H9 (cell line): Measurements from ENCODE around the gene ZMIZ1. TPM values are rescaled to one million over a fixed set of nuclear protein-coding genes. Genes with fewer than 3 reads are reported as not detected.

ENCODE experiments used
- DNase-seq: peaks from one replicate; pipeline ENCODE4 v3.0.0-alpha.2; 2017
- H2AFZ ChIP-seq: one replicate; pipeline ENCODE4 v1.6.1; 2013; ENCODE audit warnings: mild to moderate bottlenecking, low read length, control low read depth, moderate library complexity
- H2AK5ac ChIP-seq: 2 replicates; pipeline ENCODE4 v1.6.1; 2013; ENCODE audit warnings: low read length, control low read depth, mixed read lengths; ENCODE audit not compliant: insufficient read length
- H2BK120ac ChIP-seq: one replicate; pipeline ENCODE4 v1.6.1; 2013; ENCODE audit warnings: low read depth, mild to moderate bottlenecking, low read length, control low read depth, inconsistent platforms; ENCODE audit not compliant: poor library complexity, severe bottlenecking
- H2BK12ac ChIP-seq: 2 replicates; pipeline ENCODE4 v1.6.1; 2013; ENCODE audit warnings: low read length, control low read depth, mixed read lengths, low read depth; ENCODE audit not compliant: insufficient read length
- H2BK15ac ChIP-seq: 2 replicates; pipeline ENCODE4 v1.6.1; 2013; ENCODE audit warnings: low read depth, low read length, control low read depth
- H2BK20ac ChIP-seq: one replicate; pipeline ENCODE4 v1.6.1; 2013; ENCODE audit warnings: low read depth, mild to moderate bottlenecking, low read length, control low read depth, inconsistent platforms; ENCODE audit not compliant: poor library complexity, severe bottlenecking
- H2BK5ac ChIP-seq: 2 replicates; pipeline ENCODE4 v1.6.1; 2013; ENCODE audit warnings: low read length, control low read depth, mixed read lengths; ENCODE audit not compliant: insufficient read length
- H3K14ac ChIP-seq: 2 replicates; pipeline ENCODE4 v1.6.1; 2013; ENCODE audit warnings: low read length, control low read depth; ENCODE audit not compliant: insufficient read depth
- H3K18ac ChIP-seq: 2 replicates; pipeline ENCODE4 v1.6.1; 2013; ENCODE audit warnings: low read depth, mild to moderate bottlenecking, mixed read lengths, low read length, control low read depth; ENCODE audit not compliant: insufficient read length
- H3K23ac ChIP-seq: 2 replicates; pipeline ENCODE4 v1.6.1; 2013; ENCODE audit warnings: low read length, control low read depth, mixed read lengths, low read depth; ENCODE audit not compliant: insufficient read length
- H3K23me2 ChIP-seq: 2 replicates; pipeline ENCODE4 v1.6.1; 2013; ENCODE audit warnings: low read depth, mild to moderate bottlenecking, mixed read lengths, low read length, control low read depth; ENCODE audit not compliant: insufficient read length, poor library complexity, severe bottlenecking
- H3K27ac ChIP-seq: 2 replicates; pipeline ENCODE4 v1.5.1; 2013; ENCODE audit warnings: low read length, control low read depth, mixed read lengths, low read depth; ENCODE audit not compliant: insufficient read length
- H3K27me3 ChIP-seq: 2 replicates; pipeline ENCODE4 v1.6.1; 2013; ENCODE audit warnings: low read length, control low read depth, inconsistent platforms; ENCODE audit not compliant: insufficient read depth
- H3K4ac ChIP-seq: 2 replicates; pipeline ENCODE4 v1.6.1; 2013; ENCODE audit warnings: low read depth, mild to moderate bottlenecking, control low read depth, inconsistent platforms, low read length, moderate library complexity
- H3K4me1 ChIP-seq: 2 replicates; pipeline ENCODE4 v1.6.1; 2013; ENCODE audit warnings: low read length, control low read depth, inconsistent platforms; ENCODE audit not compliant: insufficient read depth
- H3K4me2 ChIP-seq: 2 replicates; pipeline ENCODE4 v1.6.1; 2013; ENCODE audit warnings: low read length, control low read depth, mixed read lengths; ENCODE audit not compliant: insufficient read length, insufficient read depth
- H3K56ac ChIP-seq: 2 replicates; pipeline ENCODE4 v1.6.1; 2013; ENCODE audit warnings: low read depth, mild to moderate bottlenecking, mixed read lengths, low read length, control low read depth; ENCODE audit not compliant: insufficient read length
- H3K79me1 ChIP-seq: 2 replicates; pipeline ENCODE4 v1.6.1; 2013; ENCODE audit warnings: low read depth, mild to moderate bottlenecking, moderate library complexity, low read length, control low read depth, inconsistent platforms; ENCODE audit not compliant: insufficient read depth, poor library complexity, severe bottlenecking
- H3K79me2 ChIP-seq: 2 replicates; pipeline ENCODE4 v1.6.1; 2013; ENCODE audit warnings: low read length, control low read depth, inconsistent platforms; ENCODE audit not compliant: insufficient read depth
- H3K9ac ChIP-seq: 2 replicates; pipeline ENCODE4 v1.6.1; 2013; ENCODE audit warnings: low read length, control low read depth, mixed read lengths; ENCODE audit not compliant: insufficient read length; ENCODE audit errors: extremely low read depth
- H3K9me3 ChIP-seq: one replicate; pipeline ENCODE4 v1.6.1; 2013; ENCODE audit warnings: low read depth, low read length, inconsistent platforms; ENCODE audit not compliant: control insufficient read depth
- H3T11ph ChIP-seq: one replicate; pipeline ENCODE4 v1.6.1; 2013; ENCODE audit warnings: mild to moderate bottlenecking, low read length, control low read depth, inconsistent platforms
- H4K20me1 ChIP-seq: one replicate; pipeline ENCODE4 v1.6.1; 2013; ENCODE audit not compliant: control insufficient read depth, insufficient read length, insufficient read depth
- H4K5ac ChIP-seq: 2 replicates; pipeline ENCODE4 v1.6.1; 2013; ENCODE audit warnings: low read depth, mild to moderate bottlenecking, mixed read lengths, low read length, control low read depth; ENCODE audit not compliant: insufficient read length
- H4K8ac ChIP-seq: replicated peaks from 2 replicates; pipeline ENCODE4 v1.6.1; 2013; ENCODE audit warnings: low read length, control low read depth, mixed read lengths, low read depth; ENCODE audit not compliant: insufficient read length
- H4K91ac ChIP-seq: 2 replicates; pipeline ENCODE4 v1.6.1; 2013; ENCODE audit warnings: low read depth, mild to moderate bottlenecking, moderate library complexity, mixed read lengths, low read length, control low read depth; ENCODE audit not compliant: insufficient read length
- H3K27ac Mint-ChIP-seq, 3 experiments: 2 replicates in 2 of 3; 3 replicates in 1 of 3; pipeline ENCODE4 v1.8.0; 2020 to 2021; ENCODE audit warnings: mixed read lengths in 3 of 3, mild to moderate bottlenecking in 1 of 3, moderate library complexity in 1 of 3
- H3K27me3 Mint-ChIP-seq: 2 replicates; pipeline ENCODE4 v1.8.0; 2021; ENCODE audit warnings: low read depth, mild to moderate bottlenecking, moderate library complexity, mixed read lengths
- H3K36me3 Mint-ChIP-seq, 3 experiments: 2 replicates in 2 of 3; 3 replicates in 1 of 3; pipeline ENCODE4 v1.8.0; 2020 to 2021; ENCODE audit warnings: low read depth in 3 of 3, mixed read lengths in 3 of 3; ENCODE audit not compliant: insufficient read depth in 1 of 3
- H3K4me1 Mint-ChIP-seq, 2 experiments: 2 replicates each; pipeline ENCODE4 v1.8.0; 2020; ENCODE audit warnings: mixed read lengths in 2 of 2
- H3K4me3 Mint-ChIP-seq, 2 experiments: 2 replicates in 1 of 2; 3 replicates in 1 of 2; pipeline ENCODE4 v1.8.0; 2020 to 2021; ENCODE audit warnings: mild to moderate bottlenecking in 2 of 2, mixed read lengths in 2 of 2, moderate library complexity in 1 of 2
- H3K9me3 Mint-ChIP-seq, 2 experiments: 2 replicates in 1 of 2; 3 replicates in 1 of 2; pipeline ENCODE4 v1.8.0; 2020; ENCODE audit warnings: mild to moderate bottlenecking in 2 of 2, mixed read lengths in 2 of 2, moderate library complexity in 1 of 2
- WGBS: extraction: QIAGEN DNeasy Blood & Tissue Kit; methylation state at CpG from one replicate; pipeline ENCODE4 v1.1.7; 2013; ENCODE audit warnings: missing lambda C conversion rate, low lambda C conversion rate, mixed read lengths; ENCODE audit not compliant: insufficient read length; ENCODE audit errors: extremely low coverage; 5-methylcytosine and 5-hydroxymethylcytosine counted together
- total RNA-seq: library from RNA; stranded (reverse); gene quantifications from 2 replicates; pipeline ENCODE4 v1.2.1, GENCODE V29; 2021
- TF ChIP-seq, protein P1 (sequence below): fragments of 200-600 bp; sonication (generic); conservative IDR thresholded peaks from 3 replicates; pipeline ENCODE4 v1.8.0; 2021; ENCODE audit warnings: antibody characterized with exemption, mild to moderate bottlenecking

The ZMIZ1 gene
- total RNA-seq, 1 experiment from 2014 or later, result 36.9 TPM

DNA sequence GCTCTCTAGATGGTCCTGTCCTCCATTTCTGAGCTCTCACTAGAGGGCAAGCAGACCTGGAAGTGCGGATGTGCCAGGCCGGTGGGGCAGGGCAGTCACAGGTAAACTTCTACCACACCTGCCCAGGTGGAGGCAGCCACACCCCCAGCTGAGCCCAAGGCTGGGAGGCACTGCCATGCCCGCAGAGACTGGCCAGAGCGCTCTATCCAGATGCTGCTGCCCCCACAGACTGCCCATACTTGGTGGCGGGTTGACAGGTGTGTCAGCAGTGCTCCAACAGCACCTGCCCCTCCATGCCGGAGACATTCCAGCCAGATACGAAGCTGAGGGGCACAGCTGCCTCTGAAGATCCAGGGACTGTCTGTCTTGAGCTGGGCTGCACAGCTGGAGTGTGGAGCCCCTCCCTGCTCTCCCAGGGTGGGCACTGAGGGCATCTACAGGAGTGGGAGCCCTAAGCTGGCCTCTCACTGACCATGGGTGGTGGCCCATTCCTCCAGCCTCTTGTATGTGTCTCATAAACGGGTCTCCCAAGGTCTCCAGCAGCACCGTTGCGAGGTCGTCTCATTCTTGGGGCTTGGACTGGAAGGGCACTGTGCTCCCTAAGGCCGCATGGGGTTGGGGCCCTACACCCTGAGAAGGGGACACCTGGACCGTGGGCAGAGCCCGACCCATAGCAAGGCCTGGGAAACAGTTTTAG, 240.4 kb downstream of the ZMIZ1 start:
- Histone ChIP-seq H2BK12ac (no peak overlapping the region), H2BK15ac (no peak overlapping the region), H2BK120ac (no peak overlapping the region), H3K23me2 (no peaks in the 10 kb centered on the region), H3K79me1 (no peaks in the 10 kb centered on the region), H3K56ac (no peak overlapping the region), H2AFZ (no peak overlapping the region), H3K14ac (no peak overlapping the region), H4K5ac (no peak overlapping the region), H3T11ph (no peak overlapping the region), H3K27me3 (no peaks in the 10 kb centered on the region), H3K18ac (no peak overlapping the region), H3K4me1 (no peaks in the 10 kb centered on the region), H2AK5ac (no peak overlapping the region), H2BK5ac (no peak overlapping the region), H3K4me2 (no peak overlapping the region), H3K9ac (no peak overlapping the region), H3K9me3 (no peaks in the 10 kb centered on the region), H4K91ac (no peak overlapping the region), H4K8ac (no peak overlapping the region), H3K23ac (no peak overlapping the region), H3K79me2 (no peaks in the 10 kb centered on the region), H4K20me1 (no peaks in the 10 kb centered on the region), H3K4ac (no peak overlapping the region), H2BK20ac (no peak overlapping the region), H3K27ac (no peak overlapping the region)
- Mint-ChIP-seq H3K4me1 (peaks cover 0 to 3% of the 10 kb centered on the region in 2 experiments; a peak in 2 of 4 replicates), H3K36me3 (peaks cover 20 to 74% (median 49%) of the 10 kb centered on the region in 3 experiments), H3K4me3 (no peak overlapping the region), H3K27me3 (no peaks in the 10 kb centered on the region; the same call in 1 of the 2 replicates), H3K27ac (peak overlapping the region in 1 of 3 experiments; percentile 75; a peak in 1 of 7 replicates), H3K9me3 (no peaks in the 10 kb centered on the region)
- DNase-seq, result no peak
- WGBS, result no CpG with 5 or more reads among the region's 14 CpGs
- TF ChIP-seq, protein P1, sequence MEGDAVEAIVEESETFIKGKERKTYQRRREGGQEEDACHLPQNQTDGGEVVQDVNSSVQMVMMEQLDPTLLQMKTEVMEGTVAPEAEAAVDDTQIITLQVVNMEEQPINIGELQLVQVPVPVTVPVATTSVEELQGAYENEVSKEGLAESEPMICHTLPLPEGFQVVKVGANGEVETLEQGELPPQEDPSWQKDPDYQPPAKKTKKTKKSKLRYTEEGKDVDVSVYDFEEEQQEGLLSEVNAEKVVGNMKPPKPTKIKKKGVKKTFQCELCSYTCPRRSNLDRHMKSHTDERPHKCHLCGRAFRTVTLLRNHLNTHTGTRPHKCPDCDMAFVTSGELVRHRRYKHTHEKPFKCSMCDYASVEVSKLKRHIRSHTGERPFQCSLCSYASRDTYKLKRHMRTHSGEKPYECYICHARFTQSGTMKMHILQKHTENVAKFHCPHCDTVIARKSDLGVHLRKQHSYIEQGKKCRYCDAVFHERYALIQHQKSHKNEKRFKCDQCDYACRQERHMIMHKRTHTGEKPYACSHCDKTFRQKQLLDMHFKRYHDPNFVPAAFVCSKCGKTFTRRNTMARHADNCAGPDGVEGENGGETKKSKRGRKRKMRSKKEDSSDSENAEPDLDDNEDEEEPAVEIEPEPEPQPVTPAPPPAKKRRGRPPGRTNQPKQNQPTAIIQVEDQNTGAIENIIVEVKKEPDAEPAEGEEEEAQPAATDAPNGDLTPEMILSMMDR, result no peak
